GM12864 (cell line): ENCODE measurements around the gene LEF1.

ENCODE experiments used
- DNase-seq: peaks from one replicate; pipeline ENCODE4 v3.0.0-alpha.2; 2011; ENCODE audit warnings: low read depth
- H3K4me3 ChIP-seq: 2 replicates; pipeline ENCODE4 v1.5.1; 2011; ENCODE audit warnings: mild to moderate bottlenecking, low read depth, low read length, control low read depth
- CTCF ChIP-seq: IDR thresholded peaks from 2 replicates; pipeline ENCODE4 v1.5.1; 2011; ENCODE audit warnings: low read depth, mild to moderate bottlenecking, moderate library complexity, low read length, control low read depth, inconsistent platforms; ENCODE audit errors: missing control alignments

The LEF1 gene

GRCh38 chr4:108175966-108176365, 7.2 kb upstream of the LEF1 start:
- H3K4me3 ChIP-seq: no peak overlapping the region
- no peak for TF ChIP-seq CTCF
- DNase-seq: no peak

DNA sequence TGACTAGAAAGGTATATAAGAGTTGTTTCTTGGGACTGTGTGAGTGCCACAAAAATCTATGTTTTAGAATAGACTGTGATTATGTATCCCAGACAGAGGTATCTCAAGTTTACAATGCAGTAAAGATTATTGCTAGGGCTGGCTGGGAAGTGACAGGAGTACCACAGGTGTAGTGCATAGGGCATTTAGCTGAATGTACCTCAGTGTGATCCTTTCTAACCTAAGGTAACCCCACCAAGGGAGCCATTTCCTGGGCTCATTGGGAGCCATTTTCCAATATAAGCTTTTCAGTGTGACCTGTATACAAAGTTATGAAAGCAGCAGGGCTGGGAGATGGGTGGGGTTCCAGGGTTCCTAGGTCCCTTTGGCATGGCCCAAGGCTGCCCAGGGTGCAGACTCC, 6.1 kb upstream of the LEF1 start:
- no peak for DNase-seq
- TF ChIP-seq CTCF: no peak
- H3K4me3 ChIP-seq: no peak overlapping the region

GRCh38 chr4:108173599-108174057, 4.9 kb upstream of the LEF1 start:
- no peak for DNase-seq
- no peak for TF ChIP-seq CTCF
- peak overlapping the region; percentile 58; the same call in 1 of the 2 replicates for H3K4me3 ChIP-seq

DNA sequence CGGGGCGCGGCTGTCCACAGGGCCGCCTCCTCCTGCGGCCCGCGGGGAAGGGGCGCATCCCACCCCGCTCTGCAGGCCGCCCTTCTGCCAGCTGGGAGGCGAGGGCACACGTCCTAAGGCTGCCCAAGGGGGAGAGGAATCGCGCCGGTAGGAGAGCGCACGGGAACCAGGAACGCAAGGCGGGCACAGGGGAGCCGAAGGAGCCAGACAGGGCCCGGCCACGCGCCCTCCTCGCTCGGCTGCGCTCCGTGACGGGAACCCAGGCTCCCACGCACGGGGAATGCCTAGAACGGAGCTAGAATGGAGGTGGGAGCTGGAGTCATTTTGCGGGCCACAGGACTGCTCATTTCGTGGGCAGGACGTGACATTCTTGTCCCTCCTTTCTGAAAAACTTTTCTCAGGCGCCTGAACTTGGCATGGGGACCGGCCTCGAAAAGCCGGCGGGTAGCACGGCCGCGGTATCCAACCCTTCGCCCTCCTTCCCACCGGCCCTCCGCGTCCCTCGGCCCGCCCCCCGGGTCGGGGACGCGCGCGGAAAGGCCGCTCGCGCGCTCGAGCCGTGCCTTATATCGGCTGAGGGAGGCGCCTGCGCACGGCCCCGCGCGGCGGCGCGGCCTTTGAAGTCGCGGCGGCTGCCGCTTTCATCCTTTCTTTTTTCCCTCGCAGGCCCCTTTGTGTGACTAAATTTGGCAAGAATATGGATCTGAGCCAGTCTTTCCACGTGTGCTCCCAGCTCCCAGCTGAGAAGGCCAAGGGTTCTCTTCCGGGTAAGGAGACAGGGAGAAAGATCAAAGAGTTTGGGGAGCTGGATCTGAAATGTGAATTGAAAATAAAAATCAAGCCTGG, 4.2 kb upstream of the LEF1 start:
- peak overlapping the region; percentile 58 for H3K4me3 ChIP-seq
- no peak for DNase-seq
- no peak for TF ChIP-seq CTCF

GRCh38 chr4:108172231-108172752, 3.6 kb upstream of the LEF1 start:
- no peak for DNase-seq
- TF ChIP-seq CTCF: peak; percentile 26
- peak overlapping the region; percentile 58 for H3K4me3 ChIP-seq

DNA sequence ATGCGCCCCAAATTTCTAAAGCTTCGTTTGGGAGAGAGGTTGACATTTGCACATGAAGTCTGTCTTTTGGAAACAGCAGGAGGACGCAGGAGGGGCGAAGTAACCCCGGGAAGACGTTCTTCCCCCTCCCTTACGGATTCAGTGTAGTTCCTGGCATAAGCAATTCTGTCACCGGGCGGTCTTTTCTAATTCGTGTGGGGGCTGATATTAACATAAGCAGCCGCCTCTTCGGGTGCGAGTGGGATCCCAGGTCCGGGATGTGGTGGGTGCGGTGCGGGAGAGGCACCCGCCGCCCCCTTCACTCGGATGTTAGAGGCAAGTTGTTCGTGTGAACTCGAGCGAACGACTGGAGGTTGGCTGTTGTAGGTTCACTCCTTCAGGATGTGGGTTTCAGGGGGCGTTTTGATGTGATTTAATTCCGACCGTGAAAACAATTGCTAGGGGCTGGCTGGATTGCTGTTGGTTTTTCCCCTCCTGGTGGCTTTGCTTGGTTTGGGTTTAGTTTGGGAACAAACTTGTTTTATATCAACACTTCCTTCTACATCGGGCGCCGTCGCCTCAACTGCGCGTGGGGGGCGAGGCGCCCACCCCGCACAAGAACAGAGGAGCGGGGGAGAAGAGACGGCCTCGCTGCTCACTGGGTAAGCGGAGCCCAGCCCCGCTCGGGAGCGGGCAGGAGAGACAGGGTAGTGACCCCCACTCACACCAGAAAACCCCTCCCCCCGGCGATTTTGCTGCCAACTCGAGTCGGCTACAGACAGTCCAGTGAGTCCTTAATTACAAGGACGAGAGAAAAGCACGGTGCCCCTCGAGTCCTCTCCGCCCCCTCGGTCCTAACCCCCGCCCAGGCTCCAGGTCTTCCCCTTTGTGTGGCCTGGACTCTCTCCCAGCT, 2.9 kb upstream of the LEF1 start:
- no peak for TF ChIP-seq CTCF
- DNase-seq: no peak
- H3K4me3 ChIP-seq: no peak overlapping the region
